22Rv1 (cell line): ENCODE measurements around the gene TTLL7.

Experiments used
- H3K27ac ChIP-seq: fragments of 450-650 bp; 2 replicates; pipeline ENCODE4 v1.5.1; 2017
- CTCF ChIP-seq: fragments of 450-650 bp; IDR thresholded peaks from 2 replicates; pipeline ENCODE4 v1.5.1; 2017; ENCODE audit warnings: mild to moderate bottlenecking
- ZFX ChIP-seq: fragments of 450-650 bp; IDR thresholded peaks from 2 replicates; pipeline ENCODE4 v1.6.1; 2017; ENCODE audit warnings: antibody characterized with exemption, borderline replicate concordance

Gene TTLL7

DNA sequence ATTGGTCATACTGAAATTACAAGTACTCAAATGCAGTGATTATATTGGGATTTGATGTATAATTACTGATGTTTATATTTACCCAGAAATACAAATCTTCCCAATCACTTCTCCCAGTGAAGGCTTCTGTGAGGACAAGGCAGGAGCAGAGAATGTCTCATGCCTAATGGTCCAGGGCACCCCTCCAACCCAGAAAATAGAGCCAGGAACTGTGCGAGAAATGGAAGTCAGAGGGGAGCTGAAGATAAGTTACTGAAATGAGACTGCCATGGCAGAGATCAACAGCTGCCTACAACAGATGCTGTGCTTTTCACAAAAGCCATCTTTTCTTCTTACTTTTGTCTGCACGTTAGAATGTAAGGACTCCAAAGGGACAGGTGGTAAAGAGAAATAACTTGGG is 171.2 kb downstream of the TTLL7 start:
- H3K27ac ChIP-seq: no peak overlapping the region
- TF ChIP-seq CTCF: no peak
- no peak for TF ChIP-seq ZFX

DNA sequence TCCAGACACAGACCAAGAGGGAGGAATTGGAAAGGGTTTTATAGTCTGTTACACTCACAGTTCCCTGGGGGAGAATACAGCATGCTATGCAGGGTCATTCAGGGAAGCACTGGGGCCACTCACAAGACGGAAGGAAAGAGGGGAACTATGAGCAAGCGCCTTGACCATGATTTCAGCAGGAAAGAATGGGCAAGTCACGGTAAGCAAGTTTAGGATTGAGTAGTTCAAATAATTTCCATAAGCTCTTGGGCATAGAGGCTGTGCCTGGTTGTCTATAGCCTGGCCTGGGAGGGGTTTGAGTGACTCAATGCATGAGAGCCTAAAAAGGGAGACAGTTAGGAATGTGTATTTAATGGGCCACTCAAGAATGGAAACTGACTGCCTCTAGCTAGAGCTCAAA is 176.7 kb downstream of the TTLL7 start:
- H3K27ac ChIP-seq: no peak overlapping the region
- TF ChIP-seq CTCF (no peak), ZFX (no peak)

GRCh38 chr1:83819436-83819835 is 179.5 kb downstream of the TTLL7 start:
- H3K27ac ChIP-seq: peak overlapping the region; percentile 57
- no peak for TF ChIP-seq CTCF
- TF ChIP-seq ZFX: no peak

GRCh38 chr1:83818916-83819315 is 180.0 kb downstream of the TTLL7 start:
- TF ChIP-seq CTCF (no peak), ZFX (no peak)
- H3K27ac ChIP-seq: peak overlapping the region; percentile 57

DNA sequence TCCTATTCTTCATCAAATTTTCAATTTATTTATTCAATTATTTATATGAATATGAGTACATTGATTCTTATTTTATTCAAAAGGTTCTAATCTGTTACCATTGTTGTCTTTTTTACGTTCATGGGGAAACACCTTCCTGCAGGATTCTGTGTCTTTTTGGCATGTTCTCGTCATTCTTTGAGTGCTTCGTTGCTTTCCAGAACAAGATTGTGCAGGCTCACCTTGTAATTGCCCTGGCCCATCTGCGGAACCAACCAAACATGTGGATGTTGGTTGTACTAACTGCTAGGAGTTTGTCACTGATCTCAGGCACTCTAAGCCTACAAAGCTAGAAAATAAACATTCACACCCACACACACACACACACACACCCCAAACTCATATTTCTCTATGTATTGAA is 182.1 kb downstream of the TTLL7 start:
- H3K27ac ChIP-seq: no peak overlapping the region
- no peak for TF ChIP-seq ZFX
- no peak for TF ChIP-seq CTCF

- TF ChIP-seq CTCF (no peak), ZFX (no peak)
- no peak overlapping the region for H3K27ac ChIP-seq
These were observed 183.6 kb downstream of the TTLL7 start for GRCh38 chr1:83815330-83815729.
